ENCODE measurements around the gene RAB30. TPM values are rescaled to one million over a fixed set of nuclear protein-coding genes. Genes with fewer than 3 reads are reported as not detected.

Gene RAB30
- total RNA-seq, 1 experiment from 2014 or later: 6.2 TPM

- no peaks in the 10 kb centered on the region for H3K27me3 ChIP-seq (ENCODE audit: control insufficient read depth, insufficient read depth, low read length)
- no peak for DNase-seq
Observed at GRCh38 chr11:83060965-83061364, 10.7 kb downstream of the RAB30 start.

GRCh38 chr11:83057721-83058120 is 14.0 kb downstream of the RAB30 start:
- Histone ChIP-seq H3K36me3 (replicated peaks; ENCODE audit: control insufficient read depth, insufficient read depth, low read length) (no peaks in the 10 kb centered on the region; the same call in 1 of the 2 replicates), H3K4me3 (ENCODE audit: insufficient read depth, low read depth, low read length) (no peak overlapping the region), H3K27me3 (ENCODE audit: control insufficient read depth, insufficient read depth, low read length) (no peaks in the 10 kb centered on the region)
- DNase-seq: no peak

More at GRCh38 chr11:83060965-83061364, 10.7 kb downstream of the RAB30 start:
- Histone ChIP-seq H3K36me3 (replicated peaks; ENCODE audit: control insufficient read depth, insufficient read depth, low read length) (no peaks in the 10 kb centered on the region), H3K4me3 (ENCODE audit: insufficient read depth, low read depth, low read length) (no peak overlapping the region)

- H3K36me3 ChIP-seq (replicated peaks; ENCODE audit: control insufficient read depth, insufficient read depth, low read length): no peaks in the 10 kb centered on the region; the same call in 1 of the 2 replicates
- no peak for DNase-seq
- no peaks in the 10 kb centered on the region for H3K27me3 ChIP-seq (ENCODE audit: control insufficient read depth, insufficient read depth, low read length)
- no peak overlapping the region for H3K4me3 ChIP-seq (ENCODE audit: insufficient read depth, low read depth, low read length)
Observed at GRCh38 chr11:83056611-83057010, 15.1 kb downstream of the RAB30 start.

GRCh38 chr11:83056204-83056603 is 15.5 kb downstream of the RAB30 start:
- H3K36me3 ChIP-seq (replicated peaks; ENCODE audit: control insufficient read depth, insufficient read depth, low read length): no peaks in the 10 kb centered on the region; the same call in 1 of the 2 replicates
- DNase-seq: no peak
- H3K27me3 ChIP-seq (ENCODE audit: control insufficient read depth, insufficient read depth, low read length): no peaks in the 10 kb centered on the region
- H3K4me3 ChIP-seq (ENCODE audit: insufficient read depth, low read depth, low read length): no peak overlapping the region

GRCh38 chr11:83054904-83055380 is 16.8 kb downstream of the RAB30 start:
- Histone ChIP-seq H3K36me3 (replicated peaks; ENCODE audit: control insufficient read depth, insufficient read depth, low read length) (no peaks in the 10 kb centered on the region; the same call in 1 of the 2 replicates), H3K27me3 (ENCODE audit: control insufficient read depth, insufficient read depth, low read length) (no peaks in the 10 kb centered on the region), H3K4me3 (ENCODE audit: insufficient read depth, low read depth, low read length) (no peak overlapping the region)
- no peak for DNase-seq

- no peaks in the 10 kb centered on the region; the same call in 1 of the 2 replicates for H3K36me3 ChIP-seq (replicated peaks; ENCODE audit: control insufficient read depth, insufficient read depth, low read length)
- no peak overlapping the region for H3K4me3 ChIP-seq (ENCODE audit: insufficient read depth, low read depth, low read length)
- no peaks in the 10 kb centered on the region for H3K27me3 ChIP-seq (ENCODE audit: control insufficient read depth, insufficient read depth, low read length)
- DNase-seq: no peak
Observed at GRCh38 chr11:83054001-83054400, 17.7 kb downstream of the RAB30 start.

- Histone ChIP-seq H3K36me3 (replicated peaks; ENCODE audit: control insufficient read depth, insufficient read depth, low read length) (no peaks in the 10 kb centered on the region; the same call in 1 of the 2 replicates), H3K4me3 (ENCODE audit: insufficient read depth, low read depth, low read length) (no peak overlapping the region), H3K27me3 (ENCODE audit: control insufficient read depth, insufficient read depth, low read length) (no peaks in the 10 kb centered on the region)
- no peak for DNase-seq
Observed at GRCh38 chr11:83051760-83052671, 19.7 kb downstream of the RAB30 start.

- Histone ChIP-seq H3K27me3 (ENCODE audit: control insufficient read depth, insufficient read depth, low read length) (no peaks in the 10 kb centered on the region), H3K4me3 (ENCODE audit: insufficient read depth, low read depth, low read length) (no peak overlapping the region), H3K36me3 (replicated peaks; ENCODE audit: control insufficient read depth, insufficient read depth, low read length) (no peaks in the 10 kb centered on the region)
- no peak for DNase-seq
Observed at GRCh38 chr11:83047515-83048225, 24.0 kb downstream of the RAB30 start.

GRCh38 chr11:83046621-83047172 is 25.0 kb downstream of the RAB30 start:
- no peaks in the 10 kb centered on the region for H3K36me3 ChIP-seq (replicated peaks; ENCODE audit: control insufficient read depth, insufficient read depth, low read length)
- H3K27me3 ChIP-seq (ENCODE audit: control insufficient read depth, insufficient read depth, low read length): no peaks in the 10 kb centered on the region
- DNase-seq: no peak
- H3K4me3 ChIP-seq (ENCODE audit: insufficient read depth, low read depth, low read length): no peak overlapping the region

- H3K36me3 ChIP-seq (replicated peaks; ENCODE audit: control insufficient read depth, insufficient read depth, low read length): no peaks in the 10 kb centered on the region
Observed at GRCh38 chr11:83044958-83045712, 26.6 kb downstream of the RAB30 start.

GRCh38 chr11:83042964-83043711 is 28.6 kb downstream of the RAB30 start:
- Histone ChIP-seq H3K27me3 (ENCODE audit: control insufficient read depth, insufficient read depth, low read length) (no peaks in the 10 kb centered on the region), H3K4me3 (ENCODE audit: insufficient read depth, low read depth, low read length) (no peak overlapping the region), H3K36me3 (replicated peaks; ENCODE audit: control insufficient read depth, insufficient read depth, low read length) (no peaks in the 10 kb centered on the region)
- no peak for DNase-seq

More at GRCh38 chr11:83044958-83045712, 26.6 kb downstream of the RAB30 start:
- no peak overlapping the region for H3K4me3 ChIP-seq (ENCODE audit: insufficient read depth, low read depth, low read length)
- H3K27me3 ChIP-seq (ENCODE audit: control insufficient read depth, insufficient read depth, low read length): no peaks in the 10 kb centered on the region
- DNase-seq: no peak

GRCh38 chr11:83041126-83041525 is 30.6 kb downstream of the RAB30 start:
- H3K36me3 ChIP-seq (replicated peaks; ENCODE audit: control insufficient read depth, insufficient read depth, low read length): no peaks in the 10 kb centered on the region
- H3K4me3 ChIP-seq (ENCODE audit: insufficient read depth, low read depth, low read length): no peak overlapping the region
- no peak for DNase-seq
- no peaks in the 10 kb centered on the region for H3K27me3 ChIP-seq (ENCODE audit: control insufficient read depth, insufficient read depth, low read length)

- DNase-seq: no peak
- Histone ChIP-seq H3K36me3 (replicated peaks; ENCODE audit: control insufficient read depth, insufficient read depth, low read length) (no peaks in the 10 kb centered on the region), H3K4me3 (ENCODE audit: insufficient read depth, low read depth, low read length) (no peak overlapping the region)
Observed at GRCh38 chr11:83039566-83039965, 32.1 kb downstream of the RAB30 start.

More at GRCh38 chr11:83039566-83039965, 32.1 kb downstream of the RAB30 start:
- no peaks in the 10 kb centered on the region for H3K27me3 ChIP-seq (ENCODE audit: control insufficient read depth, insufficient read depth, low read length)

Measured in H7 (cell line).